COR-L47 (cell line): ENCODE measurements around the gene ZMIZ1.

Experiments used
- DNase-seq: peaks from one replicate; lab custom pipeline; 2025; lab: John Stamatoyannopoulos, UW

The ZMIZ1 gene

DNA sequence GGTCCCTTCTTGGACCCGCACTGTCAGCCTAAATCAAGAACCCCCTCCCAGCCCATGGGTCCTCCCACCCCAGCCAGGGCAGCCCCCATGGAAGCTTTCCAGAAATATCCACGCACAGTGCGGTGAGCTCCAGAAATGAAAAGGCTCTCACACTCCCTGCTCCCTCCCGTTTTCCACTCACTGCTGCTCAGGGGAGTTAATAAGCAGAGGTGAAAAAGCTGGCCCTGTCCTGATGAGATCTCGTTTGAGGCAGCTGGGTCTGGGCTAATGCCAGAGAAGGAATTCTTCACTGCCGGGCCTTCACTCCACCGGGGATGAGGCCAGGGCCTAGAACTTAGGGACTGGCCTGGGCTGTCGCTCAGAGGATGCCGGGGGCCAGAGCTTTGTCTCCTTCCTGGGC, 102.2 kb downstream of the ZMIZ1 start:
- no peak for DNase-seq

DNA sequence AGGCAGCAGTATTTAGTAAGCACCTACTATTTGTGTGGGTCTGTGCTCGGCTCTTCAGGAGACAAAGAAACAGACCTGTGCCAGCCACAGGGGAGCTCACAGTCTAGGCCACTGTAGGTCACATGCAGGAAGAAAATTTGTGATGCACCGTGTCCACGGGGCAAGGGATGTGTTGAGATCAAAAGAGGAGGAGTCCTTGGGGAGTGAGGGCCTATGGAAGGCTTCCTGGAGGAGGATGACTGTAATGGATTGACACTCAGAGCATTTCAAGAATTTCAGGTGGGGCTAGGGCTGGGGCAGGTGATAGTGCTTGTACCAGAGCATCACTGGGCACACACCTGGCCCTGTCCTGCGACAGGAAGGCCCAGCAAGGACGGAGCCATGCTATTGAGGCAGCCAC, 102.7 kb downstream of the ZMIZ1 start:
- no peak for DNase-seq

DNA sequence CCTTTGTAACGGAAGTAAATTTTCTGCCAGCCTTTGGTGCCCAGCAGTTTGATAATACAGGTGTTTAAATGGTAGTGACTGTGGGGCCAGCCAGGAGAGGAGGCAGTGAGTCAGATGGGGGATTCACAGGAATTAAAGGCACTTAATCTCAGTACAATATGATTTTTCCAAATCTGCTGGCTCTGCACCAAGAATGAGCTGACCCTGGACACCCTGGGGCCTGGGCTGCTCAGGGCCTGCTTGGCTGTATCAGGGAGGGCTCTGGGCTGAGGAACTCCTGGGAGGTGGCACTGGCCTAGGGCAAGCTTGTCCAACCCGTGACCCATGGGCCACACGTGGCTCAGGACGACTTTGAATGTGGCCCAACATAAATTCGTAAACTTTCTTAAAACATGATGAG, 104.1 kb downstream of the ZMIZ1 start:
- no peak for DNase-seq

DNA sequence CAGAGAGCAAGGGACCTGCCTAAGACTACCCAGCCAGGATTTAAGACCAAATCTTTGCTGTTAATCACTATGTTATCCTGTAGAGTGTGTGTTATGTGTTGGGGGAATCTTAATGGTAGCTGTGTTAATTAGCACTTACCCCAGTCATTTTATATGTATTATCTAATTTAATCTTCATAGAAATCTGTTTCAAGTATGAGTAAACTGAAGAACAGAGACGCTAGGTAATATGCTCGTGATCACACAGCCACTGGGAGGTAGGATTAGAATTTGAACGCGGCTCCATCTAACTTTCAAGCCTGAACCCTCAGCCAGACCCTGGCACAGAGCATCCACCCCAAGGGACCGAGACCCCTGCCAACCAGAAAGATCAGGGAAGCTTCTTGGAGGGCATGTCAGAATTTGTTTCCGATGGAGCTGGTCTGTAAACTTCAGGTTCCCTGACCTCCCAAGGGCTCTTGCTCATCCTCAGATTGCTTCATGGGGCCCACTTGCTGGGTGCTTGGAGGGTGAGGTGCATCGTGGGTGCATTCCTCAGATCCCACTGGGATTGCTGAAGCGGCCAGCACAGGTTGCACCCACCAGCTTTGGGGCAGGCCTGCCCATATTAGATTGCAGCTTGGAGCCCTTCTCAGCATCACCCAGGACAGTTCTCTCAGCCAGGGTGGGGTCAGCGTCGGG, 105.0 kb downstream of the ZMIZ1 start:
- no peak for DNase-seq

DNA sequence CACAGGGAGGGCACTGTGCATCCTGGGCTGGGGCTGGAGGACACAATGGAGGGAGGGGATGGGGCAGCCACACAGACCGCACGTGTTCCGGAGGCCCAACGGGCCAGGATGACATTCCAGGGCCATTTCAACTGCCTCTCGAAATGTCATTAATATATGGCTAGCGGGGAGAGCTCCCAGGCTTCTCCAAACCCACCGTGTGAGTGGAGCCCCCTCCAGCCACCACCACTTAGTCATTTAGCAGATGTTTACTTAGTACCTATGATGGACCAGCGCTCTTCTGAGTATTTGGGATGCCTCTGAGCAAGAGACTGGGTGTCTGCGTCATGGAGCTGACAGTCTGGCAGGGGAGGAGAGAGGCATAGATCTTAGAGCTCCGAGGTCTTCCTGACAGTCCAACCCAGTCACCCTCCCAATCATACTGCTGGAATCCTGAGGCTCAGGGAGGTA, 107.3 kb downstream of the ZMIZ1 start:
- DNase-seq, result no peak

DNA sequence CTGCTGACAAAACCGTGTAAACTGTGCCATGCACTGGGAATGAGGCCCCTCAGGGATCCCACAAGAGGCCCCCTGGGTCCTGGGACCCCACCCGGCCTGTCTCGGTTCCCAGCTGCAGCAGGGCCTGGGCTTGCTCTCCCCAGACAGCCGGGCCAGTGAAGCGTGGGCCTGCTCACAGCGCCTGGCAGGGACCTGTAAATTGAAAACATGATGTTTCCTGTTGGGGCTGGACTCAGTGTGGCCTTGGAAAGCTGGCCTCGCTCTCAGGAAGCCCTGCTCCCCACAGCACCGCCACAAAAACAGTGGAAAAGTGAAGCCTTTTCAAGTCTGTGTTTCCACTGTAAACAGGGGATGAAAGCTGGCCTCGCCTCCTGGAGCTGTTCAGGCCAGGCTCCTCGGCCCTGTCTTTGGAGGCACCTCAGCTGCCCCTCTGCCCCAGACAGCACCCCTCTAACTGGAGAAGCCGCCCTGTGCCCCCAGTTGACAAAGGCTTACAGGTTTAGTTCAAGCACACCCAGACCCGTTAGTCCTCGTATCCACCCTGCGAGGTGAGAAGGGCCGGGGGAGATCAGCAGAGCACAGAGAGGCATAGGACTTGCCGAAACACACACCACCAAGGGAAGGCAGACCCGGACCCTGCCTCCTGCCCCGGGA, 108.3 kb downstream of the ZMIZ1 start:
- DNase-seq, result no peak

DNA sequence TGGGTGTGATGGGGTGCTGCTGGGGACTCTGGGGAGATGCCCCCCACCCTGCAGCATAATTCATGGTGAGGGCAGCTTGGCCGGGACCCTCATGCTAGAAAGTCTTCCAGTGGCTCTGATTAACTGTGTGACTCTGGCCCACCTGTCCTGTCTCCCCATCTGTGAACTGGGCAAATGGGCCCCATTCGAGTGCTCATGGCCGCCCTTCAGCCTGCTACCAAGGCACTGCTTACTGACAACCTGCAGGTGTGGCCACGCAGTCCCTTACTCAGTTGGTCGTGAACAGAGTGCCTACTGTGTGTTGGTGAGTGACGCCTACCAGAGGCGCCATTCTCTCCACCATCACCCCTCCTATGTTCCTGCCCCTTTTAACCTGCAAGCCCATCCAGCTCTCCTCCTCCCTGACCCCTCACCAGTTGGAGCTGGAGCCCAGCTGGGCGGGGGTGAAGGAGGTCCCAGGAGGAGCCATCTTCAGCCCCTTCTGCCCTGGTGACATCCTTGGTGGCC, 109.4 kb downstream of the ZMIZ1 start:
- DNase-seq, result no peak

DNA sequence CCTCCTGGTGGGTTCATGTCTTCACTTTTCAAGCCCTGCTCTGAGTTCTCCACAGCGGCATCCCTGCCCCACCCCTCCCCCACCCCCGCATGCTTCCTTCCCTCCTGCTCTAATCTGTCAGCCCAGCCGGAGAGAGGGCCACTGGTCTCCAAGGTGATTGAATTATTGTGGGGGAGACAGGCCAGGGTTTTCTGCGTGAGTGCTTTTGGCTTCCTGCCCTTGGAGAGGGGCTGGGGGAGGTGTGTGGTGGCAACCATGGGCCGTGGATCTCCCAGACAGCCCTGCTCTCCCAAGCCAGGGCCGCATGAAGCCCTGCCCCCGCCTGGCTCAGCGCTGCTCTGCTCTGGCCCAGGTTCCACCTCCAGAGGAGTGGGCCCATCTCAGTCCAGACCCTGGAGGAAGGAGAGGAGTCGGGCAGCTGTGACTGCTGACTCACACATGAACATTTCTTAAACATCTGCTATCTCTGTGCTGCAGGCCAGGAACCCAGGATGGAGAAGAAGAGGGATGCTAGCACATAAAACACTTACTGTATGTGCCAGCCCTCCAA, 109.9 kb downstream of the ZMIZ1 start:
- DNase-seq, result peak; percentile 64

DNA sequence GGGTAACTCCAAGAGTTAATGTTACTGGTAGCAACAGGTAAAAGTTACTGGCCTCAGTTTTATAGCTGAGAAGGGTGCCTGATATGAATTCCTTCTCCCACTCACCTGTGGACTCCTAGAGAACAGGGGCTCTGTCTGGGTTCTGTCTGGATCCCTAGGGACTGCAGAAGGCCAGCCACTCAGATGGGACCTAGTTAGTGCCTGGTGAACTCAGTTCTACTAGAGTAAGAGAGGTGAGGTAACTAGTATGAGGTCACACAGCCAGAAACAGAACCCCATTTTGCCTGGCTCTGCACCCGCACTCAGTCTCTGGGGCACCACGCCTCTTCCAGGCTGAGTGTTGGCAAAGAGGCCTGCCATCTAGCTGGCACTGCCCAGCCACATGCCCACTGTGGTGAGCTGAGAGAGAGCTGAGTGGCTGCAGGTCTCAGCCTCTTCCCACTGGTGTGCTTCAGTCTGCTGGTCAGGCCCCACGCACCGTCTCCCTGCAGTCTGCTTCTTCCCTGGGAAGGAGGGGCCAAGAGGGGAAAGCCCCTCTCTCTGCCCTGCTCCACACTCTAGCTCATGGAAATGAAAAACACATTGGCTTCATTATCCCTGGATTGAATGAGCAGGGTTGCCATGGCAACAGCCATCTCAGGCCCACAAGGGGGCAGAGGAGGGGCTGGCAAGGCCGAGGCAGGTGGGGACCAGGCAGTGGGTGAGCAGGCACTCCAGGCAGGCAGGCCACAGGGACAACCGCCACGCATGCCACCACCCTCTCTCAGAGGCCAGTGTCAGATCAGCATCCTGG, 110.6 kb downstream of the ZMIZ1 start:
- DNase-seq, result peak; percentile 81

DNA sequence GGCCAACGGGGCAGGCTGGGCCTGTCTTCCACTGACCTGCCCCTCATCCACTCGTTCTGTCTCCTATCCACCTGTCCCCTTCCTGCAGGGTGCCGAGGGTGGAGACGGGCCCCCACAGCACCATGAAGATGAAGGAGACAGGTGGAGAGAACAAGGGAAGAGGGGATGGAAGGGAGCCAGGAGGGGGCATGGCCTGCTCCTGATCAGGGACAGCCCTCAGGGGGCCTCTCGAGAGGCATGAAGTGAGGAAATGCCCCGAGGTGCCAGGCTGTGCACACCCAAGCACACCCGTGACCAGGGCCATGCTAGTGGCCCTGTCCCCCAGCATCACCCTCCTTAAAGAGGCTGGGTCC, 111.2 kb downstream of the ZMIZ1 start:
- no peak for DNase-seq

DNA sequence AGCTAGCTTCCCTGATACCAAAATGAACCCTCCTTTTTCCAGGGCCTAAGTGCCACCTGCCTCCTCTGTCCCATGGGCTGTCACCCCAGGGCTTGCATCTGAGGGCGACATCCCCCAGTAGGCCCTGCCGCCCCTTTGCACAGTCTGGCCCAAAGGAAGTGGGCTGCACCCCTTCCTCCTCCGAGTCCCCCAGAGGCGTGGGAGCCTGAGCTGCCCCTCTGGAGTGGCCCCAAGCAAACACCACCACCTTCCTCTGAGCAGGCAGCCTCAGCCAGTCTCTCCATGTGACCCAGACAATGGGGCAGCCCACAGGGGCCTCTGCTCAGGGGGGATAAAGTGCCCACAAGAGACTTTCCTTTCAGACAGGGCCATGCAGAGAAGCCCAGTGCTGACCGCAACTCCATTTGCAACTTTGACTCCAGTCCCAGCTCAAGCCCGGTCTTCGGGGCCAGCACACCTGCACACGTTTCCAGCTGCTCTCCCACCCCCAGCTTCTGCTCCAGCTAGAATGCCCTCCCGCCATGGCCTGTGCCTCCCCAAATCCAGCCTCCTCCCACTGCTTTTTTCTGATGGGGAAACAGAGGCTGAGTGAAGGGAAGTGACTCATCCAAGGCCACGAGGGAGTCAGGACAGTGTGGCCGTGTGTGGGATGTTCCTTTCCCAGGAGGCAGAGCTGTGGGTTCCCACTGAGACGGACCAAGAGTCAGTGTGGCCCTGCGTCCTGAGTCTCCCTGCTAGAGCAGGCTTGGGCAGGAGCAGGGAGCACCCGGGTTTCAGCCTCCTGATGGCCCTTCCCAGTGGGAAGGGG, 111.9 kb downstream of the ZMIZ1 start:
- DNase-seq, result no peak

DNA sequence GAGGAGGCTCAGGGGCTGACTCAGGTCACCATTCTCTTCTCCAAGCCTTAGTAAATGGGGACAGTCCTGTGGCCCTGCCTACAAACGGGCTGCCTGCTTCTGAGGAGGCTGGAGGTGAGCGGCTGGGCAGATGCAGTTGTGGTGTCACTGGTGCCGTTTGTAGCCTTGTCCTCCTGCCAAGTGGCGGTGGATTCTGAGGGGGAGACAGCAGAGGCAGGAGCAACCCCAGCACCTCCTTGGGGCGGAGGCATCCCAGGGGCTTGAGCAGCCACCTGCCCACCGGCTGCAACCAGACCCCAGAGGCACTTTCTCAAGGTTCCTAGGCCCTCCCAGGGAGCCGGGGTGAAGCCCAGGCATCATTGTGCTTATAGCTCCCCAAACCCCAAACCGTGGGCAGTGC, 112.5 kb downstream of the ZMIZ1 start:
- no peak for DNase-seq

DNA sequence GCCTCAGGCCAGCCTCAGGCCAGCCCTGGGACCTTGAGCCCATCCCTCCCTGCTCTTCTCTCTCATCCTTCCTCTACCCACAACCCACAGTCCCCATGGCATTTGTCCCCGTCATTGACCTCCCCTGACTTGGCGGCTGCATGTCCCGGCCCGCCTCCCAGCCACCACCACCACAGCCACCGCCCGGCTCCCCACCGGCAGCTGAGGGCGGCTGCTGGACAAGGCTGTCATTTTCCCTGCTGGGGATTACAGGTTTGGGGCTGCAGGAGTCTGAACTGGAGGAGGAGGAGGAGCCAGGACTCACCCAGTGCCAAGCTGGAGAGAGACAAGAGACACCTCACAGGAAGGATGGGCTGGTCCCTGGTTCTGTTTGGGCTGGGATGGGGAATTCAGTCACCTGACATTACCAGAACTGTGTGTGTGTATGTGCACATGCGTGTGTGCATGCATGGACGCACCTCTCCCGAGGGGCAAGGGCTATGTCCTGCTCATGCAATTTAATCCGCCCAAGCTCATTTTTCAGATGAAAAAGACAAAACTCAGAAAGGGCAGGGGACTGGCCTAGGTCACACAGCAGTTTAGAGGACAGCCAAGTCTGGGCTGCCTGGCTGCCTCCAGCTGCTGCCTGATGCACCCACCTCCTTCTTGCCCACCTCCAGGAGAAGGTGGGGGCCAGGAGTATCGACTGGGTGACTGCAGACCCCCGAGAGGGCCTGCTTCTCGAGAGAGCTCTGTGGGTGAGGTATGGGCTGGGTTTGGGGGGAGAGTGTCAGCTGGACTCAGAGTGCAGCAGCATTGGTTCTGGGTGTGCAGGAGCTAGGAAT, 113.1 kb downstream of the ZMIZ1 start:
- DNase-seq, result peak; percentile 60

DNA sequence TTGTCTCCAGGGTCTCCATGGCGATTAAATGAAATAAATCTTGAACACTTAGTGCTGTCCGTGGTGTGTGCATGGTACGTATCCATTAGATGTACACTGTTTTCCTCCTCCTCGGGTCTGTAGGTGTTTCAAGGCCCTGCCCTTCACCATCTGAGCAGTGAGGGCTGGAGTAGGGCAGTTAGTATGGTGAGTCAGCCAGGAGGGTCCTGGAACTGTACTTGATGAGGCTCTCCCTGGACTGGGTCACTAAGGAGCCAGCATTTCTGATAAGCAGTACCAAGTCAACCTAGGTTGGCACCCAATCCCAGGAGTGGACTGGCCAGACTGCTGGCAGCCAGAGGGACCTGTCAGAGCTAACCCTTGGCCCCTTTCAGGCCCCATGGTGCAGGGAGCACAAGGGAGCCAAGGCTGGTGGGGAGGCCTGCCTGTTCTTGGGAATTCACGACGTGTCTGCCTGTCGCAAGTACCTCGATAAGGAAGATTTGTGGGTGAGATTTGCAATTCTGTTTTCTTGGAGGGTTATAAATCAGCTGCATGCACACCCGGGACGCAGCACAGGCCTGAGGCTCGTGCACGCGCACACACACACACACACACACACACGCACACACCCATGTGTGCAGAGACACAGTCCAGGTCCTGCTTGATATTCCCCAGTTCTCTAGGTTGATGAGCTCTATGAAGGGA, 114.2 kb downstream of the ZMIZ1 start:
- DNase-seq, result no peak

DNA sequence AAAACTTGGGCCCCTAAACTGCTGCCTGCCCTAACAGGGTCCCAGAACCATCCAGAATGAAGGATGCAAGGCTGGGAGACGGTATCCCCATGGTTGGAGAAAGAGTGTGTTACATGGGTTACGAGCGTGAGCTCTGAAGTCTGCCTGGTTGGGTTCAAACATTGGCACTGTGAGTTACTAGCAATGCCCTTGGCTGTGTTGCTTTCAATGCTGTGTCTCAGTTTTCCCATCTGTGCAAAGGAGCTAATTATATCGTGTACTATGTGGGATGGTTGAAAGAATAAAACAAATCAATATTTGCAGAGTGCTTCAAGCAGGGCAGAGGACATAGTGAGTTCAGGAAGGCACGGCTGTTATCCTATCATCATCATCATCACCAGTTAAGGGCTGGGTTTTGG, 114.7 kb downstream of the ZMIZ1 start:
- DNase-seq, result no peak

DNA sequence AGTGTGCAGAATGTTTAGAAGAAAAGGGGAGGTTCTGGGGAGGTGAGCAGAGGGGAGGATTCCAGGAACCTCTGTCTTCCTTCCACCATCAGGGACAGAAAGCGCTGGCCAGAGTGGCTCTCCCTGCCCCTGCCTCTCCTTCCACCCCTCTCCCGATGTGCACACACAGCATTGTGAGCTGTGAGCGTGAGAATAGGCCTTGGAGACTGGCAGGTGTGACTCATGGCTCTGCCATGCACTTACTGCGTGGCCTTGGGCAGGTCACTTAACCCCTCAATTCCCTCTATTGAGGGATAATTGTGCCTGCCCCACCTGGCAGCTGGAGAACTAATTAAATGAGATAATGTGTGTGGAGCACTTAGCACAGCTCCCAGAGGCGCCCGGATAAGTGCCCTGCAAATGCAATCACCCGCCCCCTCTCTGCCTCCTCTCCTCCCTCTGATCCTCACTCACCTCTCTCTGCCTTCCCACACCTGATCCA, 115.4 kb downstream of the ZMIZ1 start:
- peak; percentile 50 for DNase-seq

DNA sequence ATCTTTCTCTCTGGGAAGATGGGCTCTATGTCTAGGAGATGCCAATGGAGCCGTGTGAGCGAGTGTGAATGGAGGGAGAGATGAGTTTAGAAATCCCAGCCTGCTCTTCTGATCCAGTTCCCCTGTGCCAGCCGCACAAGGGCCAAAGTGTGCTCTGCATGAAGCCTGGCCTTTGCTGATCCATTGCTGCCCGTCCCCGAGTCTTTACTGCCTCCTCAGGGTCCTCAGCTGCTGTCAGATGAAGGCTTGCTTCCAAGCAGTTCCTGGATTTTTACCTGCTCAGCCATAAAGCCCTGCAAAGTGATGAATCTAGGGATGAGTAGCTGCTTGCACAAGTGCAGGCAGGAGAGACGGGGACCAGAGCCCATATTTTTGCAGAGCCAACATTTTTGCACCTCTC, 115.9 kb downstream of the ZMIZ1 start:
- no peak for DNase-seq

DNA sequence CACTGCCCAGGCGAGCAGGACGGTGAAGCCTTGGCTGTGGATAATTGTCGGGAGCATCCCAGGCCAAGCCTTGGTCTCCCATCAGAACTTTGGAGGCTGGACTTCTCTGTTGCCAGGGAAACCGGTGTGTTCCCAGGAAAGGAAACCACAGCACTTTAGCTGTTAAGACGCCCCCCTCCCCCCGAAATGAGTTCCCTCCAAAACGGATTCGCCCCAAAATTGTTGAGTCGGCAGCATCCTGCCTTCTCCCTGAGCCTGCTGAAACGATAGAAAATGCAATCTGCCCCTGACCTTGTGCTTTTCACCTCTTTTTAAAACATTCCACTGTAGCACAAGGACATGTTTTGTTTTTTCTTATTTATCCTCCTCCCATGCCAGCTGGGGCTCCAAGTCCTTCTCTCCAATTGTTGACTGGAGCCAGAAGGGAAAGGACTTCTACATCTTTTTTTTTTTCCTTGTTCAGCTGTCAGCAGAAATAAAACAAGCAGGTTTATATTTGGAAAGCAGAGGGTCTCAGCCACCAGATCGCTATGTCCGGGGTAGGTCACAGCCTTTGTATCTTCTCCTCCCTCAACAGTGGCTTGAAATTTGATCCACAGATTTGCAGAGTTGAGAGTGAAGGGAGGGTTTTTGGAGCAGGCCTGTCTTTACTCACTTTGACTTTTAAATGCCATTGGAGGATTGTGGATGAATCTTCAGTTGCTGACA, 116.5 kb downstream of the ZMIZ1 start:
- DNase-seq, result no peak

DNA sequence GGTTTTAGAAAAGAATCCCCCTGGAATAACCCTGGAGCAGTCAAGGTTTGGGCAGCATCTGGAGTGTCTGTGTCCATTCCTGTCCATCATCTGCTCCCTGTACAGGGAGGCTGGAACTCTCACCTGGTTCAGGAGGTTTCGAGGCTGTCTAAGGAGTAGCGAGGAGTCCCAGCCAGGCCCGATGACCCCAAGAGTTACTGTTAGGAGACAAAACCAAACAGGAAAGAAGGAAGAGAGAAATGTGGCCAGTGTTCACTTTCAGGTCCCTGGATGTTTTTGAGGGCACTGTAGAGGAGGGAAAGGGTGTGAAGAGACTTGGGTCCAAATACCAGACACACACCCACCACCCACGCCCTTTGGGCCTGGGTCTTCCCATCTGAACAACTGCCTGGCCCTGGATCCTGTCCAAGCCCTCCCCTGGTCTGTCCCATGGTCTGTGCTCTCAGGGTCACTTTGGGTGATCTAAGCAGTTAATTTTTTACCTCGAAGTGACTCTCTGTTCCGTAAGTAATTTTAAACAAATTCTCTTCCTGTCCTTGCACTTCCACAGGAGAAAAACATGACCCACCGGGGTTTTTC, 117.1 kb downstream of the ZMIZ1 start:
- no peak for DNase-seq
